Esophagus squamous epithelium (tissue), 4 donors: ENCODE results near the gene PDGFD.

Source experiments
- POLR2A ChIP-seq, 4 donors: fragments of 450-650 bp; IDR thresholded peaks; one replicate each; pipeline ENCODE4 v1.6.1; 2017; ENCODE audit warnings: antibody characterized with exemption in 4 of 4, mild to moderate bottlenecking in 4 of 4, moderate library complexity in 3 of 4
- TF ChIP-seq, protein P1 (sequence below), 6 experiments: fragments of 450-650 bp in 4 of 6; fragments of 200-600 bp in 2 of 6; sonication (generic) in 2 of 6; IDR thresholded peaks; one replicate each; pipeline ENCODE4 v1.5.1; 2016 to 2019; ENCODE audit warnings: antibody characterized with exemption in 6 of 6, mild to moderate bottlenecking in 4 of 6, moderate library complexity in 4 of 6

DNA sequence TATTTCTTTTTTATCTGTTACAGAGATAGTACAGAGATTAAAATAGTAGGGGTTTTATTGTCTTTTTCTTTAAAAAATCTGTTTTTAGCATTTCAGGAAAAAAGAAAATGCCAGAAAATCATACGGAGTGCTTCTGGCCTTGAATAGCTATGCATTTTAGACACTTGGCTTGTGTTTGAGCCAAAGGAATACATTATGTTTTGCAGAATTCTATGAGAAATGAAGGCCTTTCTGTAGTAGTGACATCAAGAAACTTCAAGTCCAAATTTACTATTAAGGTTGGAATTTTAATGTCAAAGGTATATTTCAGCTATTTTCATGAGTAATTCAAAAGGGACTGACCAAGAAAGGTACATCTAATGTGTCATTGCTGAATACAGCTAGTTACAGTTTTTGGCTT lies 183.8 kb downstream of the PDGFD start:
- TF ChIP-seq, protein P1, sequence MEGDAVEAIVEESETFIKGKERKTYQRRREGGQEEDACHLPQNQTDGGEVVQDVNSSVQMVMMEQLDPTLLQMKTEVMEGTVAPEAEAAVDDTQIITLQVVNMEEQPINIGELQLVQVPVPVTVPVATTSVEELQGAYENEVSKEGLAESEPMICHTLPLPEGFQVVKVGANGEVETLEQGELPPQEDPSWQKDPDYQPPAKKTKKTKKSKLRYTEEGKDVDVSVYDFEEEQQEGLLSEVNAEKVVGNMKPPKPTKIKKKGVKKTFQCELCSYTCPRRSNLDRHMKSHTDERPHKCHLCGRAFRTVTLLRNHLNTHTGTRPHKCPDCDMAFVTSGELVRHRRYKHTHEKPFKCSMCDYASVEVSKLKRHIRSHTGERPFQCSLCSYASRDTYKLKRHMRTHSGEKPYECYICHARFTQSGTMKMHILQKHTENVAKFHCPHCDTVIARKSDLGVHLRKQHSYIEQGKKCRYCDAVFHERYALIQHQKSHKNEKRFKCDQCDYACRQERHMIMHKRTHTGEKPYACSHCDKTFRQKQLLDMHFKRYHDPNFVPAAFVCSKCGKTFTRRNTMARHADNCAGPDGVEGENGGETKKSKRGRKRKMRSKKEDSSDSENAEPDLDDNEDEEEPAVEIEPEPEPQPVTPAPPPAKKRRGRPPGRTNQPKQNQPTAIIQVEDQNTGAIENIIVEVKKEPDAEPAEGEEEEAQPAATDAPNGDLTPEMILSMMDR (IDR thresholded peaks at IDR 0.05): no peak
- TF ChIP-seq POLR2A (IDR thresholded peaks at IDR 0.05): no peak
